OCI-LY7 (cell line): ENCODE results near the gene TIAL1. TPM values are rescaled to one million over a fixed set of nuclear protein-coding genes. Genes with fewer than 3 reads are reported as not detected.

Experiments used
- BruUV-seq: library from RNA; stranded (reverse); fragments of 400-500 nt; replicated peaks from 2 replicates; lab custom pipeline; 2021; lab: Mats Ljungman, UMichigan
- CTCF ChIA-PET: fragments of 300-600 bp; sonication (Branson Sonifier 250); formaldehyde crosslinking; loops from one replicate; lab custom pipeline; 2022; ENCODE audit warnings: antibody characterized with exemption; ENCODE audit not compliant: unreplicated experiment; lab: Charles Lee
- POLR2A ChIA-PET: fragments of 300-600 bp; sonication (Branson Sonifier 250); formaldehyde crosslinking; loops from one replicate; lab custom pipeline; 2022; ENCODE audit warnings: antibody characterized with exemption; lab: Charles Lee
- DNase-seq: peaks from one replicate; pipeline ENCODE4 v3.0.0-alpha.2; 2015; ENCODE audit warnings: low spot score
- H2AFZ ChIP-seq: fragments of 200-600 bp; sonication (generic), shearing (Covaris generic); 2 replicates; pipeline ENCODE4 v1.6.1; 2014; ENCODE audit warnings: mild to moderate bottlenecking, antibody characterized with exemption, low read length, moderate library complexity
- H3K27ac ChIP-seq: fragments of 200-600 bp; sonication (generic); 2 replicates; pipeline ENCODE4 v1.5.1; 2014; ENCODE audit warnings: mixed run types, low read depth, mild to moderate bottlenecking, moderate library complexity, low read length, inconsistent platforms; ENCODE audit not compliant: poor library complexity, severe bottlenecking
- H3K36me3 ChIP-seq: fragments of 200-600 bp; sonication (generic); 2 replicates; pipeline ENCODE4 v1.6.1; 2014; ENCODE audit warnings: mild to moderate bottlenecking, antibody characterized with exemption, low read length, moderate library complexity, mixed read lengths; ENCODE audit not compliant: insufficient read depth
- H3K4me1 ChIP-seq: fragments of 200-600 bp; sonication (generic); 2 replicates; pipeline ENCODE4 v1.5.1; 2014; ENCODE audit warnings: mild to moderate bottlenecking, low read length; ENCODE audit not compliant: insufficient read depth, poor library complexity, severe bottlenecking
- H3K4me2 ChIP-seq: fragments of 200-600 bp; sonication (generic); 2 replicates; pipeline ENCODE4 v1.6.1; 2014; ENCODE audit warnings: mild to moderate bottlenecking, low read length
- H3K4me3 ChIP-seq: fragments of 200-600 bp; sonication (generic); 2 replicates; pipeline ENCODE4 v1.5.1; 2014; ENCODE audit warnings: mild to moderate bottlenecking, low read depth, low read length; ENCODE audit not compliant: poor library complexity, severe bottlenecking
- H3K79me2 ChIP-seq: fragments of 200-600 bp; sonication (generic); 2 replicates; pipeline ENCODE4 v1.6.1; 2016; ENCODE audit warnings: low read depth, mild to moderate bottlenecking, low read length, moderate library complexity, mixed read lengths; ENCODE audit not compliant: insufficient read depth
- H3K9me2 ChIP-seq: fragments of 200-600 bp; sonication (generic); 2 replicates; pipeline ENCODE4 v1.6.1; 2016; ENCODE audit warnings: mild to moderate bottlenecking, low read length, mixed read lengths; ENCODE audit not compliant: insufficient read depth
- H3K9me3 ChIP-seq: fragments of 200-600 bp; sonication (generic); 2 replicates; pipeline ENCODE4 v1.6.1; 2014; ENCODE audit warnings: mild to moderate bottlenecking, mixed run types, low read length, mixed read lengths
- H4K20me1 ChIP-seq: fragments of 200-600 bp; sonication (generic); 2 replicates; pipeline ENCODE4 v1.6.1; 2014; ENCODE audit warnings: mild to moderate bottlenecking, antibody characterized with exemption, low read length, moderate library complexity, mixed read lengths; ENCODE audit not compliant: insufficient read depth
- CTCF ChIP-seq: fragments of 200-600 bp; sonication (generic); conservative IDR thresholded peaks from 2 replicates; pipeline ENCODE4 v1.5.1; 2014; ENCODE audit warnings: mild to moderate bottlenecking, antibody characterized with exemption, low read length, moderate library complexity, mixed read lengths
- EZH2phosphoT487 ChIP-seq: fragments of 200-600 bp; sonication (generic); IDR thresholded peaks from 2 replicates; pipeline ENCODE4 v1.6.1; 2018; ENCODE audit warnings: low read depth, borderline replicate concordance, mild to moderate bottlenecking, mixed run types, antibody characterized with exemption, low read length, moderate library complexity, mixed read lengths
- intact Hi-C: fragments of 100-400 bp; cut with micrococcal nuclease; formaldehyde crosslinking; loops from one replicate; pipeline ENCODE4 v1.10.0; 2022; ENCODE audit not compliant: unreplicated experiment
- total RNA-seq, 2 experiments: library from RNA; depleted of rRNA in 1 of 2; stranded (reverse); fragments of >200 nt in 1 of 2; shearing (Covaris generic) in 1 of 2; gene quantifications; 2 replicates each; pipeline ENCODE4 v1.2.3, GENCODE V29; 2014 to 2022

Gene TIAL1
- total RNA-seq, 2 experiments from 2014 or later: 61.1 to 172 TPM

GRCh38 chr10:119625570-119626280 lies 29.0 kb upstream of the TIAL1 start:
- Histone ChIP-seq H3K4me2 (no peak overlapping the region), H3K27ac (no peak overlapping the region), H3K4me3 (no peak overlapping the region), H3K9me2 (no peaks in the 10 kb centered on the region), H2AFZ (no peak overlapping the region), H3K36me3 (no peaks in the 10 kb centered on the region), H4K20me1 (no peaks in the 10 kb centered on the region), H3K79me2 (no peaks in the 10 kb centered on the region), H3K9me3 (no peaks in the 10 kb centered on the region), H3K4me1 (no peaks in the 10 kb centered on the region)
- POLR2A ChIA-PET: interaction anchor here (0.9 kb wide), 1 partner anchor 264 kb away, joined by 3 read pairs; no protein-coding TSS in a partner anchor
- TF ChIP-seq EZH2phosphoT487 (no peak), CTCF (0 out of 2 replicates have a peak, but pooled peaks have one; percentile 13)
- intact Hi-C loops: no loop called here
- peak; percentile 21 for DNase-seq
- CTCF ChIA-PET: no interaction called here
- BruUV-seq: no TSS peak

GRCh38 chr10:119621078-119621384 lies 24.3 kb upstream of the TIAL1 start:
- H3K4me1 ChIP-seq: no peaks in the 10 kb centered on the region
- no peaks in the 10 kb centered on the region for H3K36me3 ChIP-seq
- no peaks in the 10 kb centered on the region for H3K9me2 ChIP-seq
- H3K4me2 ChIP-seq: no peak overlapping the region
- H2AFZ ChIP-seq: no peak overlapping the region
- no TSS peak for BruUV-seq
- POLR2A ChIA-PET: no interaction called here
- CTCF ChIA-PET: no interaction called here
- no peaks in the 10 kb centered on the region for H3K9me3 ChIP-seq
- no peaks in the 10 kb centered on the region for H4K20me1 ChIP-seq
- TF ChIP-seq CTCF: no peak
- TF ChIP-seq EZH2phosphoT487: no peak
- intact Hi-C loops: no loop called here
- no peak for DNase-seq
- no peaks in the 10 kb centered on the region for H3K79me2 ChIP-seq
- H3K4me3 ChIP-seq: no peak overlapping the region
- H3K27ac ChIP-seq: no peak overlapping the region
